Measurements from ENCODE around the gene RBCK1. TPM values are rescaled to one million over a fixed set of nuclear protein-coding genes. Genes with fewer than 3 reads are reported as not detected.
"Not testable (repeated sequence)": the region's sequence is repeated elsewhere in the genome, so short reads cannot be mapped to it uniquely, and the experiment has no call there.

The RBCK1 gene
- total RNA-seq, 2 donors from 2014 or later: 134 to 169 TPM

- TF ChIP-seq, protein P1, sequence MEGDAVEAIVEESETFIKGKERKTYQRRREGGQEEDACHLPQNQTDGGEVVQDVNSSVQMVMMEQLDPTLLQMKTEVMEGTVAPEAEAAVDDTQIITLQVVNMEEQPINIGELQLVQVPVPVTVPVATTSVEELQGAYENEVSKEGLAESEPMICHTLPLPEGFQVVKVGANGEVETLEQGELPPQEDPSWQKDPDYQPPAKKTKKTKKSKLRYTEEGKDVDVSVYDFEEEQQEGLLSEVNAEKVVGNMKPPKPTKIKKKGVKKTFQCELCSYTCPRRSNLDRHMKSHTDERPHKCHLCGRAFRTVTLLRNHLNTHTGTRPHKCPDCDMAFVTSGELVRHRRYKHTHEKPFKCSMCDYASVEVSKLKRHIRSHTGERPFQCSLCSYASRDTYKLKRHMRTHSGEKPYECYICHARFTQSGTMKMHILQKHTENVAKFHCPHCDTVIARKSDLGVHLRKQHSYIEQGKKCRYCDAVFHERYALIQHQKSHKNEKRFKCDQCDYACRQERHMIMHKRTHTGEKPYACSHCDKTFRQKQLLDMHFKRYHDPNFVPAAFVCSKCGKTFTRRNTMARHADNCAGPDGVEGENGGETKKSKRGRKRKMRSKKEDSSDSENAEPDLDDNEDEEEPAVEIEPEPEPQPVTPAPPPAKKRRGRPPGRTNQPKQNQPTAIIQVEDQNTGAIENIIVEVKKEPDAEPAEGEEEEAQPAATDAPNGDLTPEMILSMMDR (IDR thresholded peaks at IDR 0.05): no peak
- Histone ChIP-seq H3K36me3 (peaks cover 6% of the 10 kb centered on the region), H3K9ac (ENCODE audit: low read depth in 2 of 2, low read length in 2 of 2) (no peak overlapping the region), H3K27ac (peak overlapping the region; percentile 45), H3K4me1 (peaks cover 7% of the 10 kb centered on the region), H3K27me3 (no peaks in the 10 kb centered on the region), H3K9me3 (no peaks in the 10 kb centered on the region), H3K4me3 (no peak overlapping the region)
- DNase-seq: no peak
- intact Hi-C loops (cut with DNase I): loop anchor here (5.0 kb wide), 2 partner anchors 43 to 123 kb away; no protein-coding TSS in a partner anchor
Measured at GRCh38 chr20:475463-476357, 67.6 kb downstream of the RBCK1 start.

DNA sequence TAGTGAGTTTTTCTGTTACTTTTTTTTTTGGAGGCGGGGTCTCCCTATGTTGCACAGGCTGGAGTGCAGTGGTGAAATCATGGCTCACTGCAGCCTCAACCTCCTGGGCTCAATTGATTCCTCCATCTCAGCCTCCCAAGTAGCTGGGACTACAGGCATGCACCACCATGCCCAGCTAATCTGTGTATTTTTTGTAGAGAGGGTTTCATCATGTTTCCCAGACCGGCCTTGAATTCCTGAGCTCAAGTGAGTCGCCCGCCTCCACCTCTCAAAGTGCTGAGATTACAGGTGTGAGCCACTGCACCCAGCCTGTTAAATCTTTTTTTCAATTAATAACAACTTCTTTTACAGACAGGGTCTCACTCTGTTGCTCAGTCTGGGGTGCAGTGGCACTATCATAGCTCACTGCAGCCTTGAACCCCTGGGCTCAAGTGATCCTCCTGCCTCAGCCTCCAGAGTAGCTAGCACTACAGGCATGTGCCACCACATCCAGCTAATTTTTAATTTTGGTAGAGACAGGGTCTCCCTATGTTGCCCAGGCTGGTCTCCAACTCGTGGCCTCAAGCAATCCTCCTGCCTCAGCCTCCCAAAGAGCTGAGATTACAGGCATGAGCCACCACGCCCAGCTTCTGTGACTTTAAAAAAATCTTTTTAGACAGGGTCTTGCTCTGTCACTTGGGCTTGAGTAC is 68.6 kb downstream of the RBCK1 start:
- not testable (repeated sequence) for DNase-seq; H3K27ac ChIP-seq; H3K4me3 ChIP-seq; H3K36me3 ChIP-seq; H3K9me3 ChIP-seq; H3K27me3 ChIP-seq; H3K4me1 ChIP-seq; H3K9ac ChIP-seq (ENCODE audit: low read depth in 2 of 2, low read length in 2 of 2)
- intact Hi-C loops (cut with DNase I): loop anchor here (5.0 kb wide), 2 partner anchors 44 to 124 kb away; no protein-coding TSS in a partner anchor

- H3K9ac ChIP-seq (ENCODE audit: low read depth in 2 of 2, low read length in 2 of 2): no peak overlapping the region
- H3K4me1 ChIP-seq: peaks cover 4% of the 10 kb centered on the region
- intact Hi-C loops (cut with DNase I): loop anchor here (5.0 kb wide), 2 partner anchors 46 to 126 kb away; no protein-coding TSS in a partner anchor
- no peak for DNase-seq
- H3K36me3 ChIP-seq: peaks cover 10% of the 10 kb centered on the region
- no peak overlapping the region for H3K27ac ChIP-seq
- no peak overlapping the region for H3K4me3 ChIP-seq
- H3K27me3 ChIP-seq: no peaks in the 10 kb centered on the region
- H3K9me3 ChIP-seq: no peaks in the 10 kb centered on the region
- TF ChIP-seq, protein P1 (IDR thresholded peaks at IDR 0.05): no peak
Measured at GRCh38 chr20:478010-478948, 70.2 kb downstream of the RBCK1 start.

GRCh38 chr20:478949-479429 is 70.9 kb downstream of the RBCK1 start:
- no peak overlapping the region for H3K4me3 ChIP-seq
- no peak overlapping the region for H3K27ac ChIP-seq
- H3K9me3 ChIP-seq: no peaks in the 10 kb centered on the region
- intact Hi-C loops (cut with DNase I): loop anchor here (5.0 kb wide), 2 partner anchors 47 to 127 kb away; no protein-coding TSS in a partner anchor
- peak; percentile 43 for DNase-seq
- H3K36me3 ChIP-seq: peaks cover 10% of the 10 kb centered on the region
- no peaks in the 10 kb centered on the region for H3K27me3 ChIP-seq
- H3K4me1 ChIP-seq: peaks cover 4% of the 10 kb centered on the region
- H3K9ac ChIP-seq (ENCODE audit: low read depth in 2 of 2, low read length in 2 of 2): no peak overlapping the region
- TF ChIP-seq, protein P1 (IDR thresholded peaks at IDR 0.05): peak; percentile 44

GRCh38 chr20:479487-479886 is 71.4 kb downstream of the RBCK1 start:
- Histone ChIP-seq H3K4me3 (no peak overlapping the region), H3K27ac (no peak overlapping the region), H3K27me3 (no peaks in the 10 kb centered on the region), H3K9me3 (no peaks in the 10 kb centered on the region), H3K4me1 (peaks cover 4% of the 10 kb centered on the region), H3K9ac (ENCODE audit: low read depth in 2 of 2, low read length in 2 of 2) (no peak overlapping the region), H3K36me3 (peaks cover 10% of the 10 kb centered on the region)
- intact Hi-C loops (cut with DNase I): loop anchor here (5.0 kb wide), 2 partner anchors 47 to 127 kb away; no protein-coding TSS in a partner anchor
- no peak for DNase-seq
- TF ChIP-seq, protein P1 (IDR thresholded peaks at IDR 0.05): no peak

Data from colonic mucosa (tissue), 4 donors.